HTERT RPE-1 (cell line): ENCODE measurements around the gene H6PD.

Experiments used
- in situ Hi-C: fragments of 300-500 bp; cut with MboI; formaldehyde crosslinking; loops from 4 replicates; pipeline ENCODE4 v1.14.3; 2020; ENCODE audit warnings: low sequenced_read_pairs

H6PD gene

GRCh38 chr1:9275567-9276034 lies 41.0 kb downstream of the H6PD start:
- in situ Hi-C loops, result loop anchor here (25.0 kb wide), 1 partner anchor 212 kb away; no protein-coding TSS in a partner anchor

DNA sequence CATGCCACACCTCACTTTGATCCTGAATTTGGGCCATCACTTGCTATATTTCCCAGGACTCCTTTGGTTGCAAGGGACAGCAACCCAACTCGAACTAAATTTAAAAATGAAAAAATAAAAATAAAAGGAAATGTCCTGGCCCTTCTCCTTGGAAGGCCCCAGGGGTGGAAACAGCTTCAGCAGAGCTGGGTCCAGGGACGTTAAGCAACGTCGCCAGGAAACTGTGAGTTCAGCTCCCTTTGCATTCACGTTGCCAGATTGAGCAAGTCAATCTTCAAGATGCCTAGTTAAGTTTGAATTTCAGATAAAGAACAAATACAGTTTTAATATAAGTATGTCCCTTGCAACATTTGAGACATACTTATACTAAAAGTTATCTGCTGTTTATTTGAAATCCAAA lies 43.5 kb downstream of the H6PD start:
- in situ Hi-C loops, result loop anchor here (25.0 kb wide), 1 partner anchor 209 kb away; no protein-coding TSS in a partner anchor

DNA sequence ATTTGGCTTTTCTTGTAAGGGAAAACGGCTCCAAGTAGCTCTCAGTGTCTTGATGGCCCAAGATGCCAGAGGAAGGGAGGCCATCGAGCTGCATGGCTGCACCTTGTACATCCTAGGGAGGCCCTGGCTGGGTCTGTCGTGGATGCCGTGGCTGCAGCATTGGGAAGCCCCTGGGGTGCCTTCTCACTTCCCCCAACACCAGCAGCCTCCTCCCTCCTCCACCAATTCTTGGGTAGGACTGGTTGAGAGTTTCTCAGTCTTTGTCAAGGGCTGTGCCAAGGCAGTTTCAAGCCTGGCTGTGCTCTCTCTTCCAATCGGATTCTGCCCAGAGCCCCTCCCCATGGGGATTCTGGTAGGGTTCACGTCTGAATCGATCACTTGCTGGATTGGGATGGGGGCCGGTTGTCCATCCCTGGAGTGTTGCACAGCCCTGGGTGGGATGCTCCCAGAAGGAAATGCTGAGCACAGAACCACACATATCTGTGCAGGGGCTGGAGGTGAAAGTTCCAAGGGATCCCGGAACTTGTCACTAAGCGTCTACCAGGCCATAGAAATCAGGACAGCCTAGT lies 44.1 kb downstream of the H6PD start:
- in situ Hi-C loops, result loop anchor here (25.0 kb wide), 1 partner anchor 209 kb away; no protein-coding TSS in a partner anchor

DNA sequence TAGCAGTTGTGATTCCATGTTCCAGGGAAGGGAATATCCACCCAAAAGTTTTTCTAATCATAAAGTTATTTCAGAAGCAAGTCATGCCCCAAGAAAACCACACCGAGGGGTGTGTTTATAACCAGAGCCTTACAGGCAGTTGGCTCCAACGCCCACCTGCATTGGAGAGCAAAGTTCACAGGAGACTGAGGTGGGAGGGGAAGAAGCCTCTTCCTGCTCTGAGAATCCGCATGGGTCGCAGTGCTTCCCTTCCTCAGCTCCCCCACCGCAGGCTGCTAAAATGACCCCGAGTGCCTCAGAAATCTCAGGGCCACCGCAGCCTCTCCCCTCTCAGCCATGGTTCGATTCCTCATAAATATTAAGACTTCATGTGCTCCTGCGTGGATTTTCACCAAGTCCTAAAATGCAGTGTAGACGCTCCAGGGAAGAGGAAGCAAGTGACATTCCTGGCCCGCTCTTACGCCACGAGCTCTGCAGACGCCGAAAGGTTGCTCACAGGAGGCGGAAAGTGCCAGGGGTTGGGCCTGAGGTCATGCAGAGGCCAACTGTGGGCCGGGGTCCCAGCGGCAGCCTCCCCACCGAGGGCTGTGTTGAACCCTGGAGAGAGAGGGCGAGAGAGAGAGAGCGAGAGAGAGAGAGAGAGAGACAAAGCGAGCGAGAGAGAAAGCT lies 44.7 kb downstream of the H6PD start:
- in situ Hi-C loops, result loop anchor here (25.0 kb wide), 1 partner anchor 208 kb away; no protein-coding TSS in a partner anchor

DNA sequence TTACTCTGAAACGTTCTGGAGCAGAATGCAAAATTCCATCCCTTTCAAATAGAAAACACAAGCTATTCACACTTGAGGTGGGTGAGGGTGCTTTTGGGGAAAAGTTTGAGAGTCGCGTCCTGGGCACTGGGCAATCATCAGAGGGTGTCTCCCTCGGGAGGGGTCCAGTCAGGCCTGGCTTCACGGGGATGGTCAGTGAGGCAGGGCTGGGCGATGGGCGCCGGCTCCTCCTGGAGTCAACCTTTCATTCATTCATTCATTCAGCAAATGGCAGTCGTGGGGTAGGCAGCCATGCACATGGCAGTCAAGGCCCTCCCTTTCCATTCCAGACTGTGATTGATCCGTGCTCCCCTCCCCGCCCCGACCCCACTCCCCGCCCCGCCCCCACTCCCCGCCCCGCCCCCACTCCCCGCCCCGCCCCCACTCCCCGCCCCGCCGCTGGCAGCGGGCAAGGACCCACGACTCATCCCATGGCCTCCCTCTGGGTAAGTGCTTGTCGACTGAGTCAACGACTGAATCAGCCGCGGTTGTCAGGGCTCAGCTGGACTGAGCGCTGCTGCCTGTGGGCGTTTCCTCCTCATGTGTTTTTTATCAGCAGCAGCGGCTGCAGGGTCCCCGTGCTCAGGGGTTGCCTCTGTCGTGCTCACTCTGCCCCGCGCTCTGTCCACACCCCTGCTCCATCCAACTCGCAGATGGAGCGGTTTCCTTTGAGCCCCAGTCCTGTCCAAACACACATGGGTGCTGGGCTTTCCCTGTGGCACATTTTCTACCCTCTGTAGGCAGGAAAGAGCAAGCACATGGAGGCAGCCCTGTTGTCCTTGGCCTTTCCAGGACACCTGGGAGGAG lies 45.7 kb downstream of the H6PD start:
- in situ Hi-C loops, result loop anchor here (25.0 kb wide), 1 partner anchor 207 kb away; no protein-coding TSS in a partner anchor

- in situ Hi-C loops, result loop anchor here (25.0 kb wide), 1 partner anchor 206 kb away; no protein-coding TSS in a partner anchor
Observed at GRCh38 chr1:9281071-9281827, 46.7 kb downstream of the H6PD start.

GRCh38 chr1:9281908-9282695 lies 47.5 kb downstream of the H6PD start:
- in situ Hi-C loops, result loop anchor here (25.0 kb wide), 1 partner anchor 205 kb away; no protein-coding TSS in a partner anchor

- in situ Hi-C loops, result loop anchor here (25.0 kb wide), 1 partner anchor 205 kb away; no protein-coding TSS in a partner anchor
Observed at GRCh38 chr1:9282696-9282955, 48.1 kb downstream of the H6PD start.

GRCh38 chr1:9284061-9284460 lies 49.5 kb downstream of the H6PD start:
- in situ Hi-C loops, result loop anchor here (25.0 kb wide), 1 partner anchor 203 kb away; no protein-coding TSS in a partner anchor

- in situ Hi-C loops, result loop anchor here (25.0 kb wide), 1 partner anchor 201 kb away; no protein-coding TSS in a partner anchor
Observed at GRCh38 chr1:9286556-9286955, 52.0 kb downstream of the H6PD start.

DNA sequence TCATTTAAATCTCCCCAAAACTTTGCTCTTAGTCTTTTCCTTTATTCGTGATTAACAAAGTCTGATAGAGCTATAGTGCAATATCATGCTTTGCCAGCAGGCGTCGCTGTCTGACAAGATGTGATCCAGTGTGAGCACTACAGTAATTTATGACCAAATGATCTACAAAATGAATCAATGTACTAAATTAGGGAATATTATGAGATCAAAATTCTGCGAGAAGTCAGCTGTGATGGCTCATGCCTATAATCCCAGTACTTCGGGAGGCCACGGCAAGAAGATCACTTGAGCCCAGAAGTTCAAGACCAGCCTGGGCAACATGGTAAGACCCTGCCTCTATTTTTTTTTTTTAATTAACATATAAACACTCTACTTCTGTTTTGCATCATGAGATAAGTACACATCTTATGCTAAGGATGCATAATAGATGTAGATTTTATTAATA lies 54.5 kb downstream of the H6PD start:
- in situ Hi-C loops, result loop anchor here (25.0 kb wide), 1 partner anchor 198 kb away; no protein-coding TSS in a partner anchor

- in situ Hi-C loops, result loop anchor here (25.0 kb wide), 1 partner anchor 197 kb away; no protein-coding TSS in a partner anchor
Observed at GRCh38 chr1:9289711-9290485, 55.3 kb downstream of the H6PD start.

GRCh38 chr1:9291914-9292360 lies 57.4 kb downstream of the H6PD start:
- in situ Hi-C loops, result loop anchor here (25.0 kb wide), 1 partner anchor 195 kb away; no protein-coding TSS in a partner anchor

DNA sequence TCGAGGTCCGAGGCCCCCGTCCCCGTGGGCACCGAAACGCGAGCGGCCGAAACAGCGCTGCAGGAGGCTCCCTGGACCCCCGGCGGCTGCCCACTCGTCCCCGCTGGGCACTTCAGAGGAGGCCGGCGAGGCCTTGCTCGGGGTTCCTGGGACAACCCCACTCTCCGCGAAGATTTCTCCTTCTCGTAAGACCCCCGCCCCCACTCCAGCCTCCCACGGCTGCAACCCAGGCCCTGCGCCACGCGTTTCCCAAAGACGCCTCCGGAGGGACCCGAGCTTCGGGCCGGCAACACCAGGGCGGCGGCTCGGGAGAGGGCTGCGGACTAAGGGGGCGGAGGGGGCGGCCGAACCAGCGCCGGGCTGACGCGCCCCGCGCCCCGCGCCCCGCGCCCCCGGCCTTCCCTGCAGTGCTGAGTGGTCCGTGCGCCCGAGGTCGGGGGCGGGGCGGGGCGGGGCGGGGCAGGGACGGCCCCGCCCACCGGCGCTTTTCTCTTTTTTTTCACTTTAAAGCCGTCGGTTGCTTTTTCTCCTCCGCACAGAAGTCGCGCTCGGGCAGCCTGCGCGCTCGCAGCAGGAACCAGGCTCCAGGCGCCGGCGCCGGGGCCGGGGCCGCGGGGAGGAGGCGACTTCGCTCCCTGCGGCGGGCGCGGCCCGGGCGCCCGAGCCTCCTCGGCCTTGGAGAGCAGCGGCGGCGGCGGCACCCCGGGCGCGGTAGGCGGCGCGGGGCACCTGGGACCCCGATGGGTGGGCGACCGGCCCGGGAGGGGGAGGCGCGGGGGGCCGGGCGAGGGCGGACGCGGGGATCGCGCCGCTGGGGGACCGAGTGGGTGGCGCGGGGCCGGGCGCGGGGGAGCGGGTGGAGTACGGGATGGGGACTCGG lies 58.0 kb downstream of the H6PD start, which contains the start of gene SPSB1:
Gene SPSB1 (plus strand): TSS at position 534 of the 880 bp plus-strand sequence. CDS start 62,998 bp downstream, outside the sequence.
- in situ Hi-C loops, result loop anchor here (25.0 kb wide), 1 partner anchor 195 kb away; no protein-coding TSS in a partner anchor

- in situ Hi-C loops, result loop anchor here (25.0 kb wide), 1 partner anchor 194 kb away; no protein-coding TSS in a partner anchor
Observed at GRCh38 chr1:9293241-9293532, 58.6 kb downstream of the H6PD start.

DNA sequence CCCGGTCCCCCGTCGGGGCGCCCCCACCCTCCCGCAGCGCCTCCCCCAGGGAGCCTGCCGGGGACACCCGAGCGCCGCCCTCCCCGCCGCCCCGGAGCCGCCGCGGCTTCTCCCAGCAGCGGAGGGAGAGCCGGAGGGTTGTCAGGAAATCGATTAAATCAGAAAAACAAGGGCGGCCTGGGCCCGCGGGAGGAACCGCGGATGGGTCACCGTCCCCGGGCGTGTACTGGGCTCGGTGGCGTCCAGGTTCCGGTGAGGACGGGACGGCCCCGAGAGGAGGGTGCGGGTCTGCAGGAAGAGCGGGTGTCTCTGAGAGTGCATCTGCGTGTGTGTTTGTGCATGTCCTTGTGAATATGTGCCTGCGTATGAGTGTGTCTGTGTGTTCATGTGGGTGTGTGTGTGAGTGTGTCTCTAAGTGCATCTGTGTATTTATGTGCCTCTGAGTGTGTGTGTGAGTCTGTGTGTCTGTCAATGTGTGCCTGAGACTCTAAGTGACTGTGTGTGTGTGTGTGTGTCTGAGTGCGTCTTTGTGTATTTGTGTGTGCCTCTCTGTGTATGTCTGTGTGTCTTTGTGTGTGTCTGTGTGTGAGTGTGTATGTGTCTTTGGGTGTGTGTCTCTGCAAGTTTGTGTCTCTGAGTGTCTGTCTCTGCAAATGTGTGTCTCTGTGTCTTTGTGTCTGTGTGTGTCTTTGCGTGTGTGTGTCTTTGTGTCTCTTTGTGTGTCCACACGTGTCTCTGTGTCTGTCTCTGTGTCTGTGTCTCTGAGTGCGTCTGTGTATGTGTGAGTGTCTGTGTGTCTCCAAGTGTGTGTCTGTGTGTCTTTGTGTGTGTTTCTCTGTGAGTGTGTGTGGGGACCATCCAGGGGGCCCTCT lies 59.2 kb downstream of the H6PD start:
- in situ Hi-C loops, result loop anchor here (25.0 kb wide), 1 partner anchor 194 kb away; no protein-coding TSS in a partner anchor
